Stimulated activated CD4-positive, alpha-beta T cell treated with anti-CD3 and anti-CD28 coated beads, Interleukin-4, amount 100 ng/mL, for 48 hours (primary cell): ENCODE data around the gene MYCN.
A peak's percentile ranks its signal among the peaks of the same experiment; 100 is the strongest.
"Not testable (repeated sequence)": the region's sequence is repeated elsewhere in the genome, so short reads cannot be mapped to it uniquely, and the experiment has no call there.

Experiments used
- DNase-seq, 2 donors: peaks; one replicate each; pipeline ENCODE4 v3.0.0-alpha.2; 2020; ENCODE audit warnings: low read depth in 2 of 2

The MYCN gene

GRCh38 chr2:15957881-15958713 lies 17.7 kb downstream of the MYCN start:
- DNase-seq, result no peak

GRCh38 chr2:15959331-15960153 lies 19.2 kb downstream of the MYCN start:
- DNase-seq, result no peak

- DNase-seq, result not testable (repeated sequence)
These were observed 19.8 kb downstream of the MYCN start for GRCh38 chr2:15960154-15960520.

GRCh38 chr2:15963109-15963976 lies 23.0 kb downstream of the MYCN start:
- DNase-seq, result not testable (repeated sequence)

- DNase-seq, result no peak
These were observed 23.8 kb downstream of the MYCN start for GRCh38 chr2:15963977-15964670.

- no peak for DNase-seq
These were observed 24.7 kb downstream of the MYCN start for GRCh38 chr2:15964936-15965563.

GRCh38 chr2:15965564-15966019 lies 25.2 kb downstream of the MYCN start:
- DNase-seq, result peak; percentile 34 to 40

- no peak for DNase-seq
These were observed 27.3 kb downstream of the MYCN start for GRCh38 chr2:15967415-15968279.

GRCh38 chr2:15968280-15969178 lies 28.2 kb downstream of the MYCN start:
- peak; percentile 44 to 60 for DNase-seq

GRCh38 chr2:15969214-15969613 lies 28.9 kb downstream of the MYCN start:
- DNase-seq, result no peak

- DNase-seq, result no peak
These were observed 30.4 kb downstream of the MYCN start for GRCh38 chr2:15970701-15971100.

GRCh38 chr2:15971351-15971750 lies 31.0 kb downstream of the MYCN start:
- DNase-seq, result no peak

GRCh38 chr2:15971831-15972522 lies 31.6 kb downstream of the MYCN start:
- no peak for DNase-seq

- DNase-seq, result peak in 1 of 2 donors; percentile 23
These were observed 33.4 kb downstream of the MYCN start for GRCh38 chr2:15973481-15974401.

- no peak for DNase-seq
These were observed 34.4 kb downstream of the MYCN start for GRCh38 chr2:15974565-15975260.

- DNase-seq, result no peak
These were observed 34.9 kb downstream of the MYCN start for GRCh38 chr2:15975261-15975600.

GRCh38 chr2:15975676-15976075 lies 35.3 kb downstream of the MYCN start:
- no peak for DNase-seq
